Stimulated activated CD4-positive, alpha-beta T cell treated with anti-CD3 and anti-CD28 coated beads, Interleukin-12 subunit alpha, Interleukin-12 subunit beta, amount 100 ng/mL, for 24 hours (primary cell): Measurements from ENCODE around the gene CLBA1.
A peak's percentile ranks its signal among the peaks of the same experiment; 100 is the strongest.
"Not testable (repeated sequence)": the region's sequence is repeated elsewhere in the genome, so short reads cannot be mapped to it uniquely, and the experiment has no call there.

Experiments
- DNase-seq, 2 experiments: peaks; one replicate each; pipeline ENCODE4 v3.0.0-alpha.2; 2020; ENCODE audit warnings: low read depth in 2 of 2

The CLBA1 gene

GRCh38 chr14:104985675-104986486, at the start of gene CLBA1:
TSS of gene CLBA1 (plus strand) at chr14:104985788. CDS start at chr14:104986432, 644 bp downstream.
- DNase-seq = peak; percentile 72 to 78

- no peak for DNase-seq
Measured at GRCh38 chr14:104935955-104936354, 49.6 kb upstream of the CLBA1 start.

GRCh38 chr14:104936361-104937155, 49.0 kb upstream of the CLBA1 start:
- DNase-seq = no peak

- no peak for DNase-seq
Measured at GRCh38 chr14:104937161-104937560, 48.4 kb upstream of the CLBA1 start.

- DNase-seq = no peak
Measured at GRCh38 chr14:104937694-104938365, 47.8 kb upstream of the CLBA1 start.

- no peak for DNase-seq
Measured at GRCh38 chr14:104938436-104938835, 47.2 kb upstream of the CLBA1 start.

GRCh38 chr14:104938960-104939359, 46.6 kb upstream of the CLBA1 start:
- no peak for DNase-seq

GRCh38 chr14:104939666-104940410, 45.8 kb upstream of the CLBA1 start:
- no peak for DNase-seq

GRCh38 chr14:104940526-104941150, 45.0 kb upstream of the CLBA1 start:
- no peak for DNase-seq

- no peak for DNase-seq
Measured at GRCh38 chr14:104941508-104942365, 43.9 kb upstream of the CLBA1 start.

GRCh38 chr14:104942586-104942985, 43.0 kb upstream of the CLBA1 start:
- no peak for DNase-seq

- not testable (repeated sequence) for DNase-seq
Measured at GRCh38 chr14:104943216-104944015, 42.2 kb upstream of the CLBA1 start.

GRCh38 chr14:104944016-104944308, 41.6 kb upstream of the CLBA1 start:
- DNase-seq = not testable (repeated sequence)

GRCh38 chr14:104944436-104945205, 41.0 kb upstream of the CLBA1 start:
- DNase-seq = not testable (repeated sequence)

- not testable (repeated sequence) for DNase-seq
Measured at GRCh38 chr14:104945266-104945665, 40.3 kb upstream of the CLBA1 start.

GRCh38 chr14:104945986-104946965, 39.3 kb upstream of the CLBA1 start:
- not testable (repeated sequence) for DNase-seq

GRCh38 chr14:104947201-104947600, 38.4 kb upstream of the CLBA1 start:
- DNase-seq = not testable (repeated sequence)
